Calu3 (cell line): Measurements from ENCODE around the gene PLN. TPM values are rescaled to one million over a fixed set of nuclear protein-coding genes. Genes with fewer than 3 reads are reported as not detected.

Source experiments
- BruUV-seq: library from RNA; stranded (reverse); fragments of 400-500 nt; replicated peaks from 2 replicates; lab custom pipeline; 2021; lab: Mats Ljungman, UMichigan
- CTCF ChIA-PET: fragments of 300-600 bp; sonication (Branson Sonifier 250); formaldehyde crosslinking; loops from one replicate; lab custom pipeline; 2022; ENCODE audit warnings: antibody characterized with exemption; lab: Charles Lee
- DNase-seq: peaks from one replicate; pipeline ENCODE4 v3.0.0; 2022
- H3K27ac Mint-ChIP-seq: one replicate; pipeline ENCODE4 v1.8.0; 2022; ENCODE audit warnings: mixed read lengths; ENCODE audit not compliant: unreplicated experiment
- H3K27me3 Mint-ChIP-seq: one replicate; pipeline ENCODE4 v1.8.0; 2022; ENCODE audit warnings: mixed read lengths; ENCODE audit not compliant: unreplicated experiment
- H3K36me3 Mint-ChIP-seq: one replicate; pipeline ENCODE4 v1.8.0; 2022; ENCODE audit warnings: mild to moderate bottlenecking, moderate library complexity, mixed read lengths; ENCODE audit not compliant: insufficient read depth, unreplicated experiment
- H3K4me1 Mint-ChIP-seq: one replicate; pipeline ENCODE4 v1.8.0; 2022; ENCODE audit warnings: mild to moderate bottlenecking, low read depth, mixed read lengths; ENCODE audit not compliant: unreplicated experiment
- H3K4me3 Mint-ChIP-seq: one replicate; pipeline ENCODE4 v1.8.0; 2022; ENCODE audit warnings: mild to moderate bottlenecking, low read depth, moderate library complexity, mixed read lengths; ENCODE audit not compliant: unreplicated experiment
- H3K9me3 Mint-ChIP-seq: one replicate; pipeline ENCODE4 v1.8.0; 2022; ENCODE audit warnings: low read depth, mixed read lengths; ENCODE audit not compliant: unreplicated experiment
- CTCF ChIP-seq: fragments of 200-600 bp; IDR thresholded peaks from one replicate; pipeline ENCODE4 v1.8.0; 2022; ENCODE audit warnings: antibody characterized with exemption; ENCODE audit not compliant: unreplicated experiment
- intact Hi-C: fragments of 100-400 bp; cut with micrococcal nuclease; formaldehyde crosslinking; loops from one replicate; pipeline ENCODE4 v1.10.0; 2022; ENCODE audit not compliant: unreplicated experiment
- total RNA-seq: library from RNA; stranded (reverse); gene quantifications from 2 replicates; pipeline ENCODE4 v1.2.3, GENCODE V29; 2022

Gene PLN
- total RNA-seq, 1 experiment from 2014 or later: not detected

- Mint-ChIP-seq H3K9me3 (peaks cover 18% of the 10 kb centered on the region), H3K27ac (no peak overlapping the region), H3K4me3 (no peak overlapping the region), H3K4me1 (peaks cover 19% of the 10 kb centered on the region), H3K27me3 (no peaks in the 10 kb centered on the region), H3K36me3 (no peaks in the 10 kb centered on the region)
- no peak for TF ChIP-seq CTCF
- DNase-seq: no peak
- intact Hi-C loops: no loop called here
- no TSS peak for BruUV-seq
- CTCF ChIA-PET: no interaction called here
Measured at GRCh38 chr6:118578617-118579016, 30.5 kb downstream of the PLN start.

- intact Hi-C loops: loop anchor here (10.0 kb wide), 1 partner anchor 735 kb away; no protein-coding TSS in a partner anchor
Measured at GRCh38 chr6:118579786-118580185, 31.7 kb downstream of the PLN start.

GRCh38 chr6:118580585-118581419 lies 32.7 kb downstream of the PLN start:
- DNase-seq: peak; percentile 34
- intact Hi-C loops: loop anchor here (10.0 kb wide), 1 partner anchor 736 kb away; no protein-coding TSS in a partner anchor
- CTCF ChIA-PET: interaction anchor here (0.6 to 1.2 kb wide), 3 partner anchors 15 to 740 kb away, joined by 3 to 6 read pairs (median 3); no protein-coding TSS in a partner anchor
- H3K4me1 Mint-ChIP-seq: peaks cover 19% of the 10 kb centered on the region
- no peaks in the 10 kb centered on the region for H3K27me3 Mint-ChIP-seq
- no peaks in the 10 kb centered on the region for H3K36me3 Mint-ChIP-seq
- H3K9me3 Mint-ChIP-seq: peaks cover 9% of the 10 kb centered on the region
- H3K4me3 Mint-ChIP-seq: no peak overlapping the region
- no peak for TF ChIP-seq CTCF
- no peak overlapping the region for H3K27ac Mint-ChIP-seq
- no TSS peak for BruUV-seq

More at GRCh38 chr6:118579786-118580185, 31.7 kb downstream of the PLN start:
- H3K4me1 Mint-ChIP-seq: peaks cover 19% of the 10 kb centered on the region
- BruUV-seq: no TSS peak
- CTCF ChIA-PET: interaction anchor here (1.2 kb wide), 1 partner anchor 14 kb away, joined by 6 read pairs; no protein-coding TSS in a partner anchor
- no peak overlapping the region for H3K27ac Mint-ChIP-seq
- H3K9me3 Mint-ChIP-seq: peaks cover 11% of the 10 kb centered on the region
- no peak for TF ChIP-seq CTCF
- H3K4me3 Mint-ChIP-seq: no peak overlapping the region
- no peak for DNase-seq
- H3K27me3 Mint-ChIP-seq: no peaks in the 10 kb centered on the region
- H3K36me3 Mint-ChIP-seq: no peaks in the 10 kb centered on the region

- Mint-ChIP-seq H3K4me3 (no peak overlapping the region), H3K36me3 (no peaks in the 10 kb centered on the region), H3K27me3 (no peaks in the 10 kb centered on the region), H3K4me1 (peaks cover 24% of the 10 kb centered on the region), H3K27ac (no peak overlapping the region), H3K9me3 (peaks cover 9% of the 10 kb centered on the region)
- DNase-seq: no peak
- CTCF ChIA-PET: interaction anchor here (0.6 to 0.8 kb wide), 2 partner anchors 100 to 741 kb away, joined by 3 read pairs; no protein-coding TSS in a partner anchor
- BruUV-seq: no TSS peak
- TF ChIP-seq CTCF: no peak
- intact Hi-C loops: loop anchor here (10.0 kb wide), 1 partner anchor 737 kb away; no protein-coding TSS in a partner anchor
Measured at GRCh38 chr6:118581489-118581959, 33.4 kb downstream of the PLN start.
